SIG-M5 (cell line): Measurements from ENCODE around the gene ATG16L1.
A peak's percentile ranks its signal among the peaks of the same experiment; 100 is the strongest.

Source experiments
- DNase-seq: peaks from one replicate; lab custom pipeline; 2025; lab: John Stamatoyannopoulos, UW

The ATG16L1 gene

DNA sequence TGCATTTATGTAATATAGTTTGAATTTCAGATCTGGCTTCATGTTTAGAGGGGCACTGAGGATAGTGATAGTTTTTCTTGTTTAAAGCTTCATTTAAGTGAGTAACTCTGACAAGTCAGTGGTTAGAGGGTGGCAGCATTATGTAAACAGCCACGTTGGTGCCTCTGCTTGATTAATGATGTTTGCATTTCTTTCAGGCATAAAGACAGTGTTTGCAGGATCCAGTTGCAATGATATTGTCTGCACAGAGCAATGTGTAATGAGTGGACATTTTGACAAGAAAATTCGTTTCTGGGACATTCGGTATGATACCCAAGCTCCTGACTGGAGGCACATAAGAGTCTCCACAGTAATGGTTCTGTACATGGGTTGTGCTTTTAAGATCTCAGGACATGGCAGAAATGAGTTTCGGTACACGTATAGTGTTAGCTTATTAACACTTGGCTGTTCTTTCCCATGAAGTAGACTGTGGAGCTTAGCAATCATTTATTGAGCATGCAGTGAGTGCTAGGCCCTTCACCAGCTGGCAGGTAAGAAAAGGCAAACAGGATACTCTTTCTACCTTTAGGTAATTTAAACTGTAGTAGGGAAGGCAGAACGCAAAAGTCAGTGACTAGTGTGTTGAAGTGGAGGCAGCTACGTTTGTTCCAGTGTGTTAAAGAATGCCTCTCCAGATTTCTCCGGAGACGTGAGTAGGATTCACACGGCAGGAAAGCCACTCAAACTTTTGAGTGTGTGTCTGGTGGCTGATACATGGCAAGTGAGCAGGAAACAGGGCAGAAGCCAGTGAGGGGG is 38.8 kb downstream of the ATG16L1 start:
- DNase-seq: no peak

DNA sequence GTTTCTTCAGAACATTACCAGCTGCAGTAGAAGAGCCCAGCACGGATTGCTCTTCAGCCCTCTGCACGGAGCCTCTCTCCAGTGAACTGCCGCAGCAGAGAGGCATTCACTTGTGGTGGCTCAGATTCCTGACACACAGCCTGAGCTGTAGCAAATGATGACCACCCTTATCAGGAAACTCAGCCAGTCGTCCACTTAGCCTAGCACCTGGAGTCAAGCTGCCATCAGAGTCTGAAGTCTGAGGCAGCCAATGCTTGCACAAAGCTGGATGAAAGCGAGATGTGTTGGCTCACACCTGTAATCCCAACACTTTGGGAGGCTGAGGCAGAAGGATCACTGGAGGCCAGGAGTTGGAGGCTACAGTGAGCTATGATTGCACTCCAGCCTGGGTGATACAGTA is 44.4 kb downstream of the ATG16L1 start:
- no peak for DNase-seq

DNA sequence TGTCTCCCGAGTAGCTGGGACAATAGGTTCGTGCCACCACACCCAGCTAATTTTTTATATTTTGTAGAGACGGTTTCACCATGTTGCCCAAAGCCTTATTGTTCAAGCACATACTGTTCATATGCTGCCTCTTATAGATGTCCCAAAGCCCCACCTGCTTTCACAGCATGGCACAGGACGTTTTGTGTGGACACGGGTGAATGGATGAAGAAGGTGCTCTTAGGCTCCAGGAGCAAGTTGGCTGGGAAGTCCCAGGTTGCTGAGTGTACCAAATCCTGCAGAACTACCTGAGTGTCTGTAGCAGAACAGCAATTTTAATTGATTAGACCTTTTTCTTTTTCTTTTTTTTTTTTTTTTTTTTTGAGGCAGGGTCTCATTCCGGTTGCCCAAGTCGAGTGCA is 45.6 kb downstream of the ATG16L1 start:
- DNase-seq: no peak

DNA sequence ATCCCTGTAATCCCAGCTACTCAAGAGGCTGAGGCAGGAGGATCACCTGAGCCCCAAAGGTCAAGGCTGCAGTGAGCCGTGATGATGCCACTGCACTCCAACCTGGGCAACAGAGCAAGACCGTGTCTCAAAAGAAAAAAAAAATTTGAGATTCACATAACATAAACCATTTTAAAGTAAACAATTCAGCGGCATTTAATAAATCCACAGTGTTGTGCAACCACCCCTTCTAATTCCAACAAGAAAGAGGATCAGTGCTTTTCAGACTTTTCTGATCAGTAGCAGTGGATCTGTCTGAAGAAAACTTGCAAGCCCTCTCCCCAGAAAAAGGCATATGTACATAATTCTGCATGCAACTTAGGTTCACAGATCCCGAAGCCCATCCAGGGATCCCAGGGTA is 48.9 kb downstream of the ATG16L1 start:
- DNase-seq: no peak

DNA sequence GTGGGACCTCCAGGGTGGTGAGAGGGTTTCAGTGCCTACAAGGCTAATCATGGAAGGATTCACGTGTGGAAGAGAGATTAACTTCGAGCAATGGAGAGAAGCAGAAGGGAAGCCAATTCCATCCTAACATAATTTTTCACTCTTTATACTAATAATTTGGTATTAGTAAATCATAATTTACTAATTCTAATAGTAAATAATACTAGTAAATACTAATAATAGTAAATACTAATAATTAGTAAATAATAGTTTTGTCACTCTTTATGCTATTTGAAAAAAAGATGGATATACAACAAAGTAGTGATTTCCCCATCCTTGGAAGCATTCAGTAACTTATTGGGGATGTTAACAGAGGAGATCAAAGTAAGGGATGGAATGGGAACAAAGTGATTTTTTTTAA is 49.8 kb downstream of the ATG16L1 start:
- DNase-seq: no peak

DNA sequence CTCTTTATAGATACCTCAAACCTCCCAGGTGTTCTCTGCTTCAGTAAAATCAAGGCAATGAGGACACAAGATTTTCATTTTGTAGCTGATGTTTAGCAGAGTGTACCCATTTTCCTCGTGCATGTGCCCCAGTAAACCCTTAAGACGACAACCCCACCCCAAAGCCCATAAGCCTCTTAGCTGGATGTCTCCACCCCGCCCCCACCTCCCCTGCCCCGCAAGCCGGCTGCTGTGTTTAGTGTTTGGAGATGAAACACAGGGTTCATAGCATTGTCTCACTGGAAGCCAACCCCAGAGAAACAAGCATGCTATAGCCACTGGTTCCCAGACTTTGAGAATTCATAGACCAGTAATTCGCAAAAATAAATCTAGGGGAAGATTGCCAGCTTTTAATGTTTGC is 50.3 kb downstream of the ATG16L1 start:
- DNase-seq: no peak

DNA sequence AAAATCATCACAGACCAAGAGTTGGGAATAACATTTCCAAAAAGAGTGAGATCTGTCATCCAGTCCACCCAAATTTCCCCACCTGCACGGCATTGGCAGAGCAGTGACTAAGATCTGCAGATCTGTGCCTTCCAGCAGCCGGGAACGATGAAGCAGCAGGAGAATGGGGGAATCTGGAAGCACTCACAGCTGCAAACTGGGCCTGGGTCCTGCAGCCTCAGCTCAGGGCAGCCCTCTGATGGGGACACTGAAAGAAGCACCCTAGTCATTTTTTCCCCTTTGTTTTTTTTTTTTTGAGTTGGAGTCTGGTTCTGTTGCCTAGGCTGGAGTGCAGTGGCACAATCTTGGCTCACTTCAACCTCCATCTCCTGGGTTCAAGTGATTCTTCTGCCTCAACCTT is 51.8 kb downstream of the ATG16L1 start:
- no peak for DNase-seq

DNA sequence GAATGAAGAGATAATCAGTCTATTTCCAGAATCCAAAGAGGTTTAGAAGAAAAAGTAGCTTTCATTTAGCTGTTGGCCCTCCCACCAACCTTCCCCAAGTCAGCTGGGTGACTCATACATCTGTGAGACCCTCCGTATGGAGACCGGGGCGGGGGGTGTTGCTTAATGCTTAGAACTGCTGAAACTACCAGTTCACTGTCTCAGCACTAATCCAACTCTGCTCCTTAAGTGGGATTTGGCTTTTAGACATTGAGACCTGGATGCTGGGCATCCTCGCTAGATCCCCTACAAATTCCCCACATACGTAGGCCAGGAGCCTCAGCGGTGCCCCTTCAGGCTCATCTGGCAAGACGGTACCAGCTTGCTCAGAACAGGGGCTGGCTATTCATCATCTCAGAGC is 56.1 kb downstream of the ATG16L1 start, which contains the start of gene SAG:
SAG (plus strand) TSS at position 252 of the 400 bp plus-strand sequence. CDS start 1,374 bp downstream, outside the sequence.
- no peak for DNase-seq

DNA sequence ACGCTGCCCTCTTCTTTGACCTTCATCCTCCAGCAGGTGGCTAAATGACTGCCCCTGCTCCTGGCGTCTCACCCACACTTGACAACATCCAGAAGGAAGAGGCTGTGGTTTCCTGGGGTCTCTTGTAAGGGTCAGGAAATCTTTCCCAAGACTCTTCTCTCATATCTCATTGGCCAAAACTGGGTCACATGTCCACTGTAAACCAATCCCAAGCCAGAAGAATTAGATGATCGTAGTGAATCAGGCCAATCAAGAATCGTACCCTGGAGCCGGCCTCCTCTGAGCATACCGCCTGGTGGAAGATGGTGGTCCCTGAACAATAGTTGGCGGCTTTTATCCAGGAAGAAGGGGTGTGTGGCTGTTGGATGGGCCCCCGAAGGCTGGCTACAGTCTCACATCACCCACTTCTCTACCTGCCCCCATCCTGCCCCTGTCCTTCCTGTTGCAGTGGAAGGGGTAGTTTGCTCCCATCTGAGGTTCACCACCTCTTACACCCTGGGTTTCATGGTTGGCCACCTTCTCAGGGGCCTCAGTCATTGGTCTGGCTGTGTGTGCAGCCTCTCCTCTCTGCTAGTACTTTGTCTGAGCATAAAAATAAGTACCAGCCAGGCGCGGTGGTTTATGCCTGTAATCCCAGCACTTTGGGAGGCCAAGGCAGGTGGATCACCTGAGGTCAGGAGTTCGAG is 59.9 kb downstream of the ATG16L1 start:
- no peak for DNase-seq

DNA sequence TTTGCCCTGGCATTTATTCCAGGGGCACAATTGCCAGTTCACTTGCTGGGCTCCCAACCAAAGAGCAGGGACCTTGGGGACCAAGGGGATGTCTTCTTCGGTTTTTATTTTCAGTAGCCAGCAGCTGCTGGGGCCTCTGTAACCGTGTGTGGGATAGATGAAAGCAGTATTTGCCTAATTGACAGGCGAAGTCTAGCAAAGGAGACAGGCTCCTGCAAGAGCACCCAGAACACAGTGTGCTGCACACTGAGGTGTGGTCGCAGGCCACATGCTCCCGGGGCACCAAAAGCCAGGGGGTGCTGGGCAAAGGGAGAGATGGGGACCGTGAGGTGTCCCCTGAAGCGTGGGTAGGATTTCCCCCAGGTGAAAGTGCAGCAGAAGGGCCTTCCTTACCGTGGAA is 61.4 kb downstream of the ATG16L1 start:
- no peak for DNase-seq

DNA sequence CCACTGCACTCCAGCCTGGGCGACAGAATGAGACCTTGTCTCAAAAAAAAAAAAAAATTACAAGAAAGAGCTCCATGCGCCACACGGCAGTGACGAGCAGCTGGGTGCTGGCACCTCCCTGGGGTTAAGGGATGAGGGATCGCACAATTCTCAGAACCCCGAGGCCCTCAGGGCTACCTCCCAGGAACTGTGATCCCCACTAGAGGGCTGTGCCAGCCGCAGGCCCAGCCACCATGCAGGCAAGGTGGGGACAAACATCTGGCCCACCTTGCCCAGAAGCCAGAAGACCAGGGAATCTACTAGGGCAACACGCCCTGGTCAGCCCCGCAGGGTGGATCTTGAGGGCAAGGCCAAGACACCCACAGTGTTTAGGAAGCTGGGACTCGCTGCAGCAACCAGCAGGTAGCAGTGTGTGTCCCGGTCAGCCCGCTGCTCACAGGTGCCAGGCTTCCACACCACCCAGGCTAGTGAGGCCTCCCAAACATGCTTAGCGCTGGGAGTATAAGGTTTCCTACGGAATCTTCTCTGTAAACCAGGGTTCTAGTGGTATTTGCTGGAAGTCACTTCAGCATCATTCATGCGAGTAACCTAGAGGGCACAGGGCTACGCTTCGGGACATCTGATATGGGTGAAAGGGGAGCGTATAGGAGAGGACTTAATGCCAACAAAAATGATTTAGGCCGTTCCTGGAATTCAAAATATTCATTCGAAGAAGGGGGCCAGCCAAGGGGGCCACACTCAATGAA is 62.9 kb downstream of the ATG16L1 start:
- no peak for DNase-seq

DNA sequence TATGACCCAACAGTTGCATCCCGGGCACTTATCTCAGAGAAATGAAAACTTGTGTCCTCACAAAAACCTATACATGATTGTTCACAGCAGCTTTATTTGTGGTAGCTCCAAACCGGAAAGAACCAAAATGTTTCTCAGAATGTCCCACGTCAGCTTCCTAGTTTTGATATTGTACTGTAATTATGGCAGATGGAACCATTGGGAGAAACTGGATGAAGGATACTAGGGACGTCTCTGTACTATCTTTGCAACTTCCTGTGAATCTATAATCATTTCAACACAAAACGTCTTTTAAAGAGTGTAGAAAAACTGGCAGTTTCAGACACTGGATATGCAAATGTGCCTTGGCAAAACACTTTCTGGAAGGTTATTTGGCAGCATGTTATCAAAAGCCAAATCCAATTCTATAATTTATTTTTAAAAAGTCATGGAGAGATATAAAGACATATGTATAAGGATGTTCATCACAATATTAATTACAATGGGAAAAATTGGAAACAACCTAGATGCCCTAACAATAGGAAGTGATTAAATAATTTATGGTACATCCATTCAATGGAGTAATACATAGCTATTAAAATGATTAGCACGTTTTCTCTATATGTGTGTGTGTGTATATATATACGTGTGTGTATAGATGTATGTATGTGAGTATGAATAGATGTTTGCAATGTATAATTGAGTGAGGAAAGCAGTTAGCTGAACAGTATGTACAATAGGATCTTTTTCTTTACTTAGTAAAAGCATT is 65.9 kb downstream of the ATG16L1 start:
- no peak for DNase-seq

DNA sequence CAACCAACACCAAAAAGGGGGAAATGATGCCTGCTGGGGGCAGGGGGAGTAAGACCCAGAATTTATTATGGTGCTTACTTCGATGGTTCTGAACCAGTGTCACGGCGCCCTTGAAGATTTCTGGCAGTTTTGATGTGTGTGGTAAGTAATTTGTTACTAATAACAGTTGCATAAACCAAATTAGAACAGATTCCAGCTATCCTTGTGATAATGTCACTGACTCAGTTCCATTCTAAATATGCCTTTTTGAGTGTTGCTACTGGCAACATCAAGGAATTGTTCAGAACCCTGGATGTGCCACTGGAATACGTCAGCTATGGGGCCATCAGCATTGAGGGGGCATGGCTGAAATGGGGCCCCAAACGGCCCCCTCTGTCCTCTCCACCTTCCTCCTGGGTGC is 67.8 kb downstream of the ATG16L1 start:
- no peak for DNase-seq

DNA sequence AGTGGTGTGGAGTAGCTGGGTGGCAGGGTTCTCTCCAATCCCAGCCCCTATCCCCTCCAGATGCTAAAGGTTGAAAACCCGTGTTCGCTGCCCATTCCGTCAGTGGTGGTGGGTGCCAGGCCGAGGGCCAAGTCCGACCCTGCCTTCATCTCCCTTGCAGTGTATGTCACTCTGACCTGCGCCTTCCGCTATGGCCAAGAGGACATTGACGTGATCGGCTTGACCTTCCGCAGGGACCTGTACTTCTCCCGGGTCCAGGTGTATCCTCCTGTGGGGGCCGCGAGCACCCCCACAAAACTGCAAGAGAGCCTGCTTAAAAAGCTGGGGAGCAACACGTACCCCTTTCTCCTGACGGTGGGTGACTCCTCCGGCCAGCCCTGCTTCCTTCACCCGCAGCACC is 69.0 kb downstream of the ATG16L1 start:
- no peak for DNase-seq

DNA sequence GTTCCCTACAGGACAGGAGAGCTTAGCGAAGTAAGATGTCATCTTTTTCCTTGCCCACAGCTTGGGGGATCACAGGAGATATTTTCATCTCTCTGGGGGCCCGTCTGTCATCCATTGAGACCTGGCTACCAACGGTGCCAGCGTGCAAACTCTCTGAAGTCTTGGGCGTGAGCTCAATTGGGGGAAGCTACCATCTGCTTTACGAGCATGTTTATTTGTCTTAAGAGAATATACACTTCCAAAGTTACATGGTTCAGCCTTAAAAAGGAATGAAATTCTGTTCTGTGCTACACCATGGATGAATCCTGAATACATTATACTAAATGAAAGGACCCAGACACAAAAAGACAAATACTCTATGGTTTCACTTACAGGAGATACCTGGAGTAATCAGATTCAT is 69.7 kb downstream of the ATG16L1 start:
- no peak for DNase-seq

DNA sequence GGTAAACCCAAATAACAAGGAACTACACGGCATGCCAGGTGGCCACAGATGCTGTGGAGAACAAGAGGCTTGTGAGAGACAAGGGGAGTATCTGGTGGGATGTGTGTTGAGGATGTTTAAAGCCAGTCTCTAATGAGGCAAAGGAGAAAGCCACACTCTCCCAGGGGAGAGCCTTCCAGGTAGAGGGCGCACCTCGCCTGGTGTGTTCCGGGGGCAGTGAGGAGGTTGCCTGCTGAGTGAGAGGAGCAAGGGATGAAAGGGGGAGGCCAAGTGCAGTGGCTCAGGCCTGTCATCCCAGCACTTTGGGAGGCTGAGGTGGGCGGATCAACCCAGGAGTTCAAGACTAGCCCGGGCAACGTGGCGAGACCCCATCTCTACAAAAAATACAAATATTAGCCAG is 72.4 kb downstream of the ATG16L1 start:
- no peak for DNase-seq

DNA sequence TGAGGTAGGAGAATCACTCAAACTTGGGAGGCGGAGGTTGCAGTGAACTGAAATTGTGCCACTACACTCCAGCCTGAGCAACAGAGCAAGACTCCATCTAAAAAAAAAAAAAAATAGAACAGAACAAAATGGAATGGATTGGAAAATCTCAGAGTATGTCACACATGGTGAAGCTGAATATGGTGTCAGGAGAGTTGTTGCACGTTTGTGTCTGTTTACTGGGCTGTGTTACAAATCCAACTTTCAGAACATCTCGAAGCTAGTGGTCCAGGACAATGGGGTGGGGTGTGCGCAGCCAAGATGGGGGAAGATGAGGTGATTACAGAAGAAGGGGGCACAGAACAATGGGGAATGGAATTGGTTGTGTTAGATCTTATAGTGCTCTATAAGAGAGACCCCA is 73.8 kb downstream of the ATG16L1 start:
- DNase-seq: no peak

DNA sequence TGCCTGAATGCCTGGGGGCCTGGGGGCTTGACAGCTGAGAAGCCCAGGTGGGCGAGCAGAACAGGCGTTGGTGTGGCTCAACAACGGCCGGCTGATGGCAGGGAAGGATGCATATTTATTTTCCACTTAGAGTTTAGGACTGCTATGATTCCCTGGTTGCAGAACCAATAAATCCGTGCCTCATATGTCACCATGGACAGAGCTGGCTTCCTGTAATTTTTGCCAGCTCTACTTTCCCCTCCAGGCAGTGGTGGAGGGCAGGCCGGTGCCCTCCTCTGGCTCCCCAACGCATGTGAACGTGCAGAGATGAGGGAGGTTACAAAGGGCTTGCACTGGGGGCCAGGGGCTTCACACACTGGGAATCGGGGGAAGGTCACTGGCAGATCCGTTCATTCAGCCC is 74.3 kb downstream of the ATG16L1 start:
- DNase-seq: no peak

DNA sequence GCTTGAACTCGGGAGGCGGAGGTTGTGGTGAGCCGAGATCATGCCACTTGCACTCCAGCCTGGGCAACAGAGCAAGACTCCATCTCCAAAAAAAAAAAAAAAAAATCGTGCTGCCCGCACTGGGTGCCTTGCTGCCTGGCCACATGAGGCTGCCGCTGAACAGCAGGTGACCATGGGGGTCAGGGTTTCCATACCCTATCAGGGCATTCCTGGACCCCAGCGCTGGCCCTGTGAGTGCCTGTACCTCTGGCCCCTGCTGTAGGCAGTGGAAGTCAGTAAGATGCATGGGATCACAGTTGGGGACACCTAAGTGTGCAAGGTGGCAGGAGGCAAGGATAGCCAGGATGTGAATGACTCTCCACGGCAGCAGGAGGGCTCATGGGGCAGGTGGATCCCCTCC is 75.0 kb downstream of the ATG16L1 start:
- no peak for DNase-seq

DNA sequence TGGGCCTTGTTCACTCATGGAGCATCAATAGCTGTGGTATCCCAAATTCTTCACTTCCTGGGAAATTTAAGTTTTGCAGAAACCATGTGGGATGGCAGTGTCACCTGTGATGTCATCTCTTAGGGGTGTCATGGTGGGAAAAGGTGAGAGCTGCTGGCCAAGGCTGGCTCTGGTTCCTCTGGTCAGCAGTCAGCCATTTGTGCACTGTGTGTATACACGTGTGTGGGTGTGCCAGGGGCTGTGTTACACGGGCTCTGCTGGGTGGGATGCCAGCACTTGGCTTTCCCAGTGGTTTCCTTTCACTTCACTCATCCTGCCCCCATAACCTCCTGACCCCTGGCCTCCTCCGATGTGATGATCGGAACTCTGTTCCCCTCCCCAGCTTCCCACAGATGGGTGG is 77.4 kb downstream of the ATG16L1 start:
- no peak for DNase-seq

DNA sequence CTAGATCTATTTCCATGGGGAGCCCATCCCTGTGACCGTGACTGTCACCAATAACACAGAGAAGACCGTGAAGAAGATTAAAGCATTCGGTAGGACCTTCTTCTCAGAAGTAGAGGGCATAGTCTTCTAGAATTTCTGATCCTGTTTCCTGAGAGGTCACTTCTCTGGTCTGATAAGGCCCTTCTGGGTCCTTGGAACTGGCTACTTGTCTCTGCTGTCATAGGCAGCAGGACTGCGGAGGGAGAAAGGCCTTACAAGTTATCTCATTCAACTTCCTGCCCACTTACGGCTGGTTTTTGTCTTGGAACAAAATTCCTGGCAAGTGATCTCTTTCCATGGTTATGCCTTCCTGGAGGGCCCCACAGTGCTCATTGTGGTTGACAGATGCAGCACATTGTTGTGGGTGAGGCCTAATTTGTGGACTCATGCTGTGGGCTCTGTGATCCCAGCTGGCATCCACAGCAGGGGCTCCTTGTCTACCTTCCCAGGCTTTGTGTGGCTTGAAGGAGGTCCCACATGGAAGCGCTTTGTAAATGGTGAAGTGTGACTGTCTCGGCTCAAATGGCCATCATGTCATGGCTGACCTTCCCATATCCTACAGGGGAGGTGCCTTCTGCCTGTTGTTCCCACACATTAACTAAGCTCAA is 78.1 kb downstream of the ATG16L1 start:
- no peak for DNase-seq

DNA sequence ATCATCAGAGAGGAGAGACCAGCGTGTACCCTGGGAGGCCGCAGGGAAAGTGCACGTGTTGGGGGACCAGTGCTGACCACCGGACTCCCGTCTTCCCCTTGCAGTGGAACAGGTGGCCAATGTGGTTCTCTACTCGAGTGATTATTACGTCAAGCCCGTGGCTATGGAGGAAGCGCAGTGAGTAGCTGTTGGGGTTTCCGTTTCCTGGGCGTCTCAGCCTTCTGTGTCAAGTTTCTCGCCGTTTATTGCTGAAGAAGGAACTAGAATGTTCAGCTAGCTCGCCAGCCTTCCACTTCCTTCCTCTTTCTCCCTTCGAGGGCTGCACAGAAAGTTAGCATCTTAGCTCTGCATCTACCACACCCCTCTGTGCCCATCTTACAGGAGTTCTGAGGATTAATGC is 80.1 kb downstream of the ATG16L1 start:
- peak; percentile 97 for DNase-seq
